Measurements from ENCODE around the gene NLGN1. TPM values are rescaled to one million over a fixed set of nuclear protein-coding genes. Genes with fewer than 3 reads are reported as not detected.

The NLGN1 gene
- total RNA-seq, 2 experiments from 2014 or later: not detected

DNA sequence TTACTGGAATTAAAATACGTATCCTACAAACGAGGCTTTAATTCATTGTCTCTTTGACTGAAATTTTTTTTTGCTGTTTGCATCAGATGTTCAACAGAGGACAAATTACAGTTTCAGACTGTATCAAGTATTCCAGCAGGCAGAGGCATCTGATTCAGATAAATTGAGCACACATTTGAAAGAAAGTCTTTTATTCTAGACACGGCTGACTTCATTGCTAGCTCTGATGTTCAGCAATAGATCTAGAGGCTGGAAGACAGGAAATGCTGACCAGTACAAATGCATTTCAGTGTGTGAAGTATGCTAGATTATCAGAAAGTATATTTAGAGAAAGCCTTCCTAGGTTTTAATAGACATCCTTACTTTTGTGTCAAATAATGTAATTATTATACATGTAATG is 472.2 kb downstream of the NLGN1 start:
- no peak for DNase-seq
- H3K27me3 Mint-ChIP-seq: no peaks in the 10 kb centered on the region
- POLR2A ChIA-PET: no interaction called here
- no peak overlapping the region for H3K4me3 Mint-ChIP-seq
- no peaks in the 10 kb centered on the region for H3K4me1 Mint-ChIP-seq
- ATAC-seq (ENCODE audit: low read depth): no peak
- H3K9me3 Mint-ChIP-seq: no peaks in the 10 kb centered on the region
- no peaks in the 10 kb centered on the region for H3K36me3 Mint-ChIP-seq
- no peak overlapping the region for H3K27ac Mint-ChIP-seq

DNA sequence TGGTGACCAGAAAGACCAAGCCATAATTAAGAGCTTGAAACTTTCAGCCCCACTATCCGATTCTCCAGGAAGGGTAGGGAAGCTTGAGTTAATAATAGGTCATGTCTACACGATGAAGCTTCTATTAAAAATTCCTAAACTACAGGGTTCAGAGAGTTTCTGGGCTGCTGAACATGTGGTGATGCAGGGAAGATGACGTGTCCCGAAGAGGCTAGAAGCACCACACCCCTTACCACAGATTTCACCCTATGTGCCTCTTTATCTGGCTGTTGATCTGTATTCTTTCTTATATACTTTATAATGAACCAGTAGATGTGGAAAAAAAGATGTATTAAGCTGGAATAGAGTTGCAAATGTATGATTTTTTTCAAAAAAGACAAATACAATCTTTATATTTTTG is 473.4 kb downstream of the NLGN1 start:
- Mint-ChIP-seq H3K27me3 (no peaks in the 10 kb centered on the region), H3K9me3 (no peaks in the 10 kb centered on the region), H3K36me3 (no peaks in the 10 kb centered on the region), H3K4me3 (no peak overlapping the region), H3K4me1 (no peaks in the 10 kb centered on the region), H3K27ac (no peak overlapping the region)
- POLR2A ChIA-PET: no interaction called here
- no peak for ATAC-seq (ENCODE audit: low read depth)
- no peak for DNase-seq

DNA sequence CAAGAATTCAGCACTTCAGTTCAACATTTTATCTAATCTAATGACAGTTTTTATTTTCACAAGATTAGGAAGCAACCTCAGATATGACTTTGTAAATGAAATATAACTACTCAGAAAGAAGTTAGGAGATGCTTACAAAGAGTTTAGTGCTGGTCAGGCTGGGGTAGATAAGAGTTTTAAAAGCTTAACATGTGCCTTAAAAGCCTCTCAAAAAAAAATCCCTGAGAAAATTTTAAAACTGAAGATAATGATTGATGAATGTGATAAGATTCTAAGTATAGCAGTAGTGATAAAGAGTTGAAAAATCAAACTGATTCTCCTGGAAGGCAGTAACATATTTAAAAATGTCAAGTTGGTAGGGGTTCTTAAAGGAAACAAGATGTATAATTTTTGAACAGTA is 478.2 kb downstream of the NLGN1 start:
- H3K4me3 Mint-ChIP-seq: no peak overlapping the region
- H3K4me1 Mint-ChIP-seq: no peaks in the 10 kb centered on the region
- no peaks in the 10 kb centered on the region for H3K36me3 Mint-ChIP-seq
- DNase-seq (no peak), ATAC-seq (ENCODE audit: low read depth) (no peak)
- H3K9me3 Mint-ChIP-seq: no peaks in the 10 kb centered on the region
- H3K27ac Mint-ChIP-seq: no peak overlapping the region
- no peaks in the 10 kb centered on the region for H3K27me3 Mint-ChIP-seq
- POLR2A ChIA-PET: no interaction called here

GRCh38 chr3:173876476-173876875 is 478.9 kb downstream of the NLGN1 start:
- ATAC-seq (ENCODE audit: low read depth) (no peak), DNase-seq (no peak)
- H3K4me1 Mint-ChIP-seq: no peaks in the 10 kb centered on the region
- no peaks in the 10 kb centered on the region for H3K9me3 Mint-ChIP-seq
- no peak overlapping the region for H3K27ac Mint-ChIP-seq
- POLR2A ChIA-PET: no interaction called here
- H3K36me3 Mint-ChIP-seq: no peaks in the 10 kb centered on the region
- no peak overlapping the region for H3K4me3 Mint-ChIP-seq
- no peaks in the 10 kb centered on the region for H3K27me3 Mint-ChIP-seq

- no peak overlapping the region for H3K27ac Mint-ChIP-seq
- POLR2A ChIA-PET: no interaction called here
- DNase-seq (no peak), ATAC-seq (ENCODE audit: low read depth) (no peak)
- no peak overlapping the region for H3K4me3 Mint-ChIP-seq
- no peaks in the 10 kb centered on the region for H3K36me3 Mint-ChIP-seq
- no peaks in the 10 kb centered on the region for H3K27me3 Mint-ChIP-seq
- H3K9me3 Mint-ChIP-seq: no peaks in the 10 kb centered on the region
- no peaks in the 10 kb centered on the region for H3K4me1 Mint-ChIP-seq
Observed at GRCh38 chr3:173887888-173888287, 490.3 kb downstream of the NLGN1 start.

DNA sequence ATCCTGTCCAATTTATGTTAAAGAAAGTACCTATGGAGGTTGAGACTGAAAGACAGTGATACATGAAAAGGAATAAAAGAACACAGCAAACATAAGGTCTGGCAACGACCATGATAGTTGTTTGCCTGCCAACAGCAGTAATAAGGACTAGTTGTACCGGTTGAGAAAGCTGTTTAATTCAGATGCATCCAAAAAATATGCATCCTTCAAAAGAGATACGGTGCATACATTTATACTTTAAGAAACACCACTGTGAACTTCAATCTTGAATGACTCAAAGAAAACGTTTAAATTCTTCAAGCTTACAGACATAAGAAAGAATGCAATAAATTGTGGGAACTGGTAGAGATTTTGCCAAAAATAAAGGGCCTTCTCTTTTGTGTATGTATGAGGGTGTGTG is 492.1 kb downstream of the NLGN1 start:
- DNase-seq (no peak), ATAC-seq (ENCODE audit: low read depth) (no peak)
- H3K9me3 Mint-ChIP-seq: no peaks in the 10 kb centered on the region
- POLR2A ChIA-PET: no interaction called here
- H3K36me3 Mint-ChIP-seq: no peaks in the 10 kb centered on the region
- no peak overlapping the region for H3K4me3 Mint-ChIP-seq
- H3K27ac Mint-ChIP-seq: no peak overlapping the region
- no peaks in the 10 kb centered on the region for H3K27me3 Mint-ChIP-seq
- H3K4me1 Mint-ChIP-seq: no peaks in the 10 kb centered on the region

DNA sequence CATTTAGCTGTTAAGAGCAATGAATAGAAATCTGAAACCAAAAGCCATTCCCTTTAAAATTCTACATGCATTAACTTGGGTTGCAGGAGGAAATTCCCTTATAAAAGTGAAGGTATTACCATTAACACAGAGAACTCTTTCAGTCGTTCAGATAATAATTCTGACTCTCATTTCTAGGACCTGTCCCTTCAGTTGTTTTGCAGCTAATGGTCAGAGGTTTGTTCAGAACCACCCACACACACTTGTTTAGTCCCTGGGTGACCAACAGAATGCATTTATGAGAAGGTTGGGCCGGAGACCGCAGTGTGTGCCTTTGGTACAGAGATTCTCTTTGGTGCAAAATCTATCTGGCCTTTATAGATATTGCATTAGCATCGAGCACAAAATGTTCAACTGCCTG is 492.5 kb downstream of the NLGN1 start:
- H3K9me3 Mint-ChIP-seq: no peaks in the 10 kb centered on the region
- H3K4me1 Mint-ChIP-seq: no peaks in the 10 kb centered on the region

GRCh38 chr3:173891272-173892100 is 493.9 kb downstream of the NLGN1 start:
- Mint-ChIP-seq H3K4me1 (no peaks in the 10 kb centered on the region), H3K36me3 (no peaks in the 10 kb centered on the region), H3K9me3 (no peaks in the 10 kb centered on the region), H3K27me3 (no peaks in the 10 kb centered on the region), H3K4me3 (no peak overlapping the region), H3K27ac (no peak overlapping the region)
- POLR2A ChIA-PET: no interaction called here
- DNase-seq: no peak
- ATAC-seq (ENCODE audit: low read depth): no peak

More for the DNA sequence above, 492.5 kb downstream of the NLGN1 start:
- Mint-ChIP-seq H3K27ac (no peak overlapping the region), H3K36me3 (no peaks in the 10 kb centered on the region), H3K27me3 (no peaks in the 10 kb centered on the region), H3K4me3 (no peak overlapping the region)
- POLR2A ChIA-PET: no interaction called here
- DNase-seq (no peak), ATAC-seq (ENCODE audit: low read depth) (no peak)

DNA sequence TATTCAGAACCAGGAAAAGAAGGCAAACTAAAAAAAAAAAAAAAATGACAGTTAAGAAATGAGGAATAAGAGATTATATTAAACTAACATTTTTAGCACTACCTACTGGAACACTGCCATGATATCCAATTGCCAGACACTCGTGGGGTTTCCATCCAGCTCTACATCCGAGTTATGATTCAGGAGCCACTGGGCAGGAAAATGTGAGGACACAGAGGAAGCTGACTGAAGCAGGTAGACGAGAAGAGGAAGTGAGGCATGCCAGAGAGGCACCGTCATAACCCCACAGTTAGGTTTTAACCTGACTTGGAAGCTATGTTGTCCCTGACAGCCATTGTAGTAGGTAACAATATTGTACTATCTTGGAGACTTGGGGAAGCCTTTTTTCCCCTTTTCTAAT is 495.0 kb downstream of the NLGN1 start:
- Mint-ChIP-seq H3K4me1 (no peaks in the 10 kb centered on the region), H3K9me3 (no peaks in the 10 kb centered on the region), H3K4me3 (no peak overlapping the region), H3K36me3 (no peaks in the 10 kb centered on the region), H3K27me3 (no peaks in the 10 kb centered on the region), H3K27ac (no peak overlapping the region)
- ATAC-seq (ENCODE audit: low read depth) (no peak), DNase-seq (no peak)
- POLR2A ChIA-PET: no interaction called here

- Mint-ChIP-seq H3K4me1 (no peaks in the 10 kb centered on the region), H3K27ac (no peak overlapping the region), H3K4me3 (no peak overlapping the region), H3K36me3 (no peaks in the 10 kb centered on the region), H3K27me3 (no peaks in the 10 kb centered on the region), H3K9me3 (no peaks in the 10 kb centered on the region)
- no peak for ATAC-seq (ENCODE audit: low read depth)
- no peak for DNase-seq
- POLR2A ChIA-PET: no interaction called here
Observed at GRCh38 chr3:173893066-173893465, 495.5 kb downstream of the NLGN1 start.

DNA sequence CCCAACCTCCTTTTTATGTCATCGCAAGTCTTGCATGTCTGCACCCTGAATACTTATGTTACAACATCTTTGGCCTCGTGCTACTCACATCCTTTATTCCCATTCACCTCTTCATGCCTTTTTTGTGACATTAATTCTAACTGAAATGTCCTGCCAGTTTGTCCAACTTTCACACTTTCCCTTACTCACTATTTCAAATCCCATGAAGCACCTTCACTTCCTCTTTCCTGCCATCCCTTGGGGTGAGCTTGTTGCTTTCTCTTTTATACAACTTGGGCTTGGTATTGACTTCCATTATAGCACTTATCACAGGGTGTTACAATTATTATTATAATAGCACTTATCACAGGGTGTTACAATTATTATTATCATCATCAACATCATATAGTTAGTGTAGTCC is 496.3 kb downstream of the NLGN1 start:
- ATAC-seq (ENCODE audit: low read depth) (no peak), DNase-seq (no peak)
- Mint-ChIP-seq H3K27ac (no peak overlapping the region), H3K9me3 (no peaks in the 10 kb centered on the region), H3K36me3 (no peaks in the 10 kb centered on the region), H3K27me3 (no peaks in the 10 kb centered on the region), H3K4me1 (no peaks in the 10 kb centered on the region), H3K4me3 (no peak overlapping the region)
- POLR2A ChIA-PET: no interaction called here

DNA sequence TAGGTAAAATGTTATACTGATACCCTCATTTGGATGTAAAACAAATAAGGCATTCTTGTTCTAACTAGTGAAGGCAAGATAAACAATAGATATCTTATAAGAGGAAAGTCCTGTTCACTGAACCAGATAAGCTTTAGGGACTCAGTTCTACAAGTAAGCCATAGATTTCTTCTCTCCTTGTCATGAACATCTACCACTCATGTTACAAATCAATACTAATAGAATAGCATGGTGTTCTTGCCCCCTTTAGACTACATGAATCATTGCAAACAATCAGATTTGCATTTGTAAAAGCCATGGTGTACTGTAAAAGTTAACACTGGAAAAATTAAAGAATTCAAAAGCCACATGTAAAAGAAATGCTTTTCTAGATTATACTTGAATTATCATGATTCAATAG is 500.1 kb downstream of the NLGN1 start:
- Mint-ChIP-seq H3K36me3 (no peaks in the 10 kb centered on the region), H3K4me3 (no peak overlapping the region), H3K27me3 (no peaks in the 10 kb centered on the region), H3K9me3 (no peaks in the 10 kb centered on the region), H3K4me1 (no peaks in the 10 kb centered on the region), H3K27ac (no peak overlapping the region)
- DNase-seq (no peak), ATAC-seq (ENCODE audit: low read depth) (no peak)
- POLR2A ChIA-PET: no interaction called here

GRCh38 chr3:173901649-173902048 is 504.1 kb downstream of the NLGN1 start:
- no peak overlapping the region for H3K27ac Mint-ChIP-seq
- POLR2A ChIA-PET: no interaction called here
- H3K36me3 Mint-ChIP-seq: no peaks in the 10 kb centered on the region
- DNase-seq: no peak
- H3K9me3 Mint-ChIP-seq: no peaks in the 10 kb centered on the region
- no peak for ATAC-seq (ENCODE audit: low read depth)
- no peaks in the 10 kb centered on the region for H3K27me3 Mint-ChIP-seq
- H3K4me3 Mint-ChIP-seq: no peak overlapping the region
- no peaks in the 10 kb centered on the region for H3K4me1 Mint-ChIP-seq

DNA sequence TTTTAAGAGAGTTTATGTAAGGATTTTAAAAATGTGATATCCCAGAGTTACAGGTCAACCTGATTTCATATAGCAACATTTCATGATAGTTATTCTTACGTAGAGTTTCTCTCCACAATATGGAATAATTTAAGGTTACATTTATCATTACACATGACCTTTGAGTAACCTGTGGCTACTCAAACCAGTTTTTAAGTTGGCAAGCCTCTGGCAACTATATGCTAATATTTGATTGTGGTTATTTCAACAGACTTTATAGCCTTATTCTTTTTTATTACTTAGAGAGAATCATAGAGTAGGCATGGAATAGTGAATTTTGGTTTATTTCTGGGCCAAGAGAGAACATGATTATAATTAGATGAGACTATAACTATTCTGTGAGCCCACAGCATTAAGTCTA is 504.9 kb downstream of the NLGN1 start:
- Mint-ChIP-seq H3K9me3 (no peaks in the 10 kb centered on the region), H3K4me1 (no peaks in the 10 kb centered on the region), H3K27ac (no peak overlapping the region), H3K4me3 (no peak overlapping the region), H3K36me3 (no peaks in the 10 kb centered on the region), H3K27me3 (no peaks in the 10 kb centered on the region)
- ATAC-seq (ENCODE audit: low read depth): no peak
- POLR2A ChIA-PET: no interaction called here
- no peak for DNase-seq

DNA sequence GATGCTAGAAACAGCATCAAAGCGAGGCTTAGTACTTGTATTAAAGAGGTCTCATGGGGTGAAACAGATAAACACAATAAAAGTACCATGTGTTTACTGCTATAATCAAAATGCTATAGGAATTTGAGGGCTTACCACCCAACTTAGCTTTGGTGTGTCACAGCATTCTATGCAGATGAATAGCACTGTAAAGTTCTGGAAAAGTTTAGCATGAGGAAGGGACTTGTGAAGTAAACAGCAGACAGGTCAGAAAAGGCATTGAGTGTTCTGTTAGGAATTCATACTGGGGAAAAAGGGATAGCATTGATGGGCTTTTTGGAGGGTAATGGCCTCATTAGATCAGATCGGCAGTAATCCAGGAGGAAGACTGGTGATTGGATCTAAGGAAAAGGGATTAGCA is 505.3 kb downstream of the NLGN1 start:
- ATAC-seq (ENCODE audit: low read depth) (no peak), DNase-seq (no peak)
- H3K4me1 Mint-ChIP-seq: no peaks in the 10 kb centered on the region
- no peak overlapping the region for H3K27ac Mint-ChIP-seq
- H3K27me3 Mint-ChIP-seq: no peaks in the 10 kb centered on the region
- POLR2A ChIA-PET: no interaction called here
- no peaks in the 10 kb centered on the region for H3K9me3 Mint-ChIP-seq
- H3K4me3 Mint-ChIP-seq: no peak overlapping the region
- H3K36me3 Mint-ChIP-seq: no peaks in the 10 kb centered on the region

All from activated naive CD8-positive, alpha-beta T cell treated with anti-CD3 and anti-CD28 coated beads, Interleukin-2, amount 10 ng/mL, durations not matched to agents 7 days and 5 days (primary cell).